GM12878 (cell line): ENCODE results near the gene NDE1. TPM values are rescaled to one million over a fixed set of nuclear protein-coding genes. Genes with fewer than 3 reads are reported as not detected.
A peak's percentile ranks its signal among the peaks of the same experiment; 100 is the strongest.

Source experiments
- ATAC-seq: fragments of 200-7000 bp; cut with Tn5 transposase; 3 replicates; pipeline ENCODE4 v1.9.1; 2020; ENCODE audit warnings: mild to moderate bottlenecking, moderate library complexity
- BruUV-seq: library from RNA; stranded (reverse); fragments of 400-500 nt; replicated peaks from 2 replicates; lab custom pipeline; 2021; lab: Mats Ljungman, UMichigan
- CTCF ChIA-PET: fragments of 300-600 bp; sonication (Branson Sonifier 250); formaldehyde crosslinking; extraction: SDS; loops from one replicate; lab custom pipeline; 2021; ENCODE audit warnings: inconsistent platforms; lab: Yijun Ruan, JAX
- POLR2A ChIA-PET: fragments of 350-600 bp; formaldehyde crosslinking; extraction: SDS; loops from one replicate; lab custom pipeline; 2021; ENCODE audit warnings: inconsistent platforms; lab: Charles Lee
- RAD21 ChIA-PET: fragments of 300-600 bp; sonication (Branson Sonifier 250); formaldehyde crosslinking; loops from one replicate; lab custom pipeline; 2023; ENCODE audit warnings: antibody characterized with exemption; ENCODE audit not compliant: unreplicated experiment; lab: Charles Lee
- SMC1A ChIA-PET: fragments of 300-600 bp; sonication (Branson Sonifier 250); formaldehyde crosslinking; loops from one replicate; lab custom pipeline; 2023; ENCODE audit not compliant: unreplicated experiment, uncharacterized antibody; lab: Charles Lee
- DNase-seq: peaks from one replicate; pipeline ENCODE4 v3.0.0-alpha.2; 2011; ENCODE audit warnings: low read depth, low spot score
- FAIRE-seq: peaks from 3 replicates; lab custom pipeline; 2011; peaks lifted over from hg19 to GRCh38; lab: Jason Lieb, UNC
- H2AFZ ChIP-seq: 2 replicates; pipeline ENCODE4 v1.6.0; 2011; ENCODE audit warnings: low read depth, low read length, control low read depth; ENCODE audit not compliant: control insufficient read depth
- H3K27ac ChIP-seq: 2 replicates; pipeline ENCODE4 v1.5.1; 2011; ENCODE audit warnings: control low read depth; ENCODE audit not compliant: control insufficient read depth, insufficient read depth
- H3K27me3 ChIP-seq, 2 experiments: replicated peaks in 1 of 2; 2 replicates each; pipeline versions ENCODE4 v1.6.0 to v1.6.1; 2011; ENCODE audit warnings: low read length in 1 of 2; ENCODE audit not compliant: control insufficient read depth in 2 of 2, insufficient read depth in 2 of 2
- H3K36me3 ChIP-seq, 2 experiments: 2 replicates each; pipeline ENCODE4 v1.5.1; 2011; ENCODE audit warnings: low read length in 1 of 2; ENCODE audit not compliant: control insufficient read depth in 2 of 2, insufficient read depth in 2 of 2
- H3K4me1 ChIP-seq: 2 replicates; pipeline ENCODE4 v1.6.1; 2011; ENCODE audit warnings: mild to moderate bottlenecking, low read length, moderate library complexity, mixed read lengths; ENCODE audit not compliant: control insufficient read depth, insufficient read depth
- H3K4me2 ChIP-seq: 2 replicates; pipeline ENCODE4 v1.6.0; 2011; ENCODE audit warnings: control low read depth; ENCODE audit not compliant: control insufficient read depth, insufficient read depth
- H3K4me3 ChIP-seq: fragments of 200-600 bp; sonication (generic); 2 replicates; pipeline ENCODE4 v1.5.1; 2016
- H3K79me2 ChIP-seq: 2 replicates; pipeline ENCODE4 v1.6.0; 2011; ENCODE audit warnings: low read length; ENCODE audit not compliant: control insufficient read depth, insufficient read depth
- H3K9ac ChIP-seq: 2 replicates; pipeline ENCODE4 v1.8.0; 2011; ENCODE audit warnings: low read length, control low read depth, mixed read lengths; ENCODE audit not compliant: control insufficient read depth, insufficient read depth
- H3K9me3 ChIP-seq: replicated peaks from 3 replicates; pipeline ENCODE4 v1.5.1; 2011; ENCODE audit warnings: mild to moderate bottlenecking, low read length; ENCODE audit not compliant: control insufficient read depth, insufficient read depth
- H4K20me1 ChIP-seq: 2 replicates; pipeline ENCODE4 v1.6.0; 2011; ENCODE audit not compliant: control insufficient read depth, insufficient read depth
- EED ChIP-seq: sonication (generic); IDR thresholded peaks from 2 replicates; pipeline ENCODE4 v1.6.1; 2016; ENCODE audit warnings: antibody characterized with exemption, low read depth
- ESRRA ChIP-seq: IDR thresholded peaks from 2 replicates; pipeline ENCODE4 v1.6.1; 2012; ENCODE audit warnings: mild to moderate bottlenecking, low read length, improper control_type of control experiment
- FOS ChIP-seq: IDR thresholded peaks from 3 replicates; pipeline ENCODE4 v1.6.1; 2011; ENCODE audit warnings: borderline replicate concordance; ENCODE audit not compliant: insufficient read length; ENCODE audit errors: extremely low read depth
- NFXL1 ChIP-seq: fragments of 450-650 bp; IDR thresholded peaks from 2 replicates; pipeline ENCODE4 v1.6.1; 2017; ENCODE audit warnings: antibody characterized with exemption, mild to moderate bottlenecking, borderline replicate concordance
- NR2F1 ChIP-seq: fragments of 450-650 bp; conservative IDR thresholded peaks from 2 replicates; pipeline ENCODE4 v1.6.1; 2017; ENCODE audit warnings: mild to moderate bottlenecking
- PBX3 ChIP-seq: IDR thresholded peaks from 2 replicates; pipeline ENCODE4 v1.6.1; 2011; ENCODE audit warnings: mild to moderate bottlenecking, low read depth, low read length, moderate library complexity; ENCODE audit not compliant: insufficient replicate concordance
- RUNX3 ChIP-seq: IDR thresholded peaks from 2 replicates; pipeline ENCODE4 v1.6.1; 2012; ENCODE audit warnings: low read length, inconsistent platforms
- ZNF207 ChIP-seq: fragments of 450-650 bp; IDR thresholded peaks from 2 replicates; pipeline ENCODE4 v1.6.1; 2014; ENCODE audit warnings: antibody characterized with exemption, mild to moderate bottlenecking, borderline replicate concordance
- WGBS: methylation state at CpG from one replicate; pipeline ENCODE4 v1.1.6; 2016; ENCODE audit warnings: low lambda C conversion rate; ENCODE audit not compliant: insufficient replicate concordance, insufficient coverage; ENCODE audit errors: missing lambda C conversion rate; 5-methylcytosine and 5-hydroxymethylcytosine counted together
- in situ Hi-C: fragments of 300-500 bp; cut with MboI; formaldehyde crosslinking; loops from 9 replicates; pipeline ENCODE4 v1.14.3; 2018; ENCODE audit warnings: mixed read lengths
- intact Hi-C: fragments of 100-400 bp; cut with micrococcal nuclease; formaldehyde crosslinking; loops from one replicate; pipeline ENCODE4 v1.14.2; 2022; ENCODE audit not compliant: unreplicated experiment
- polyA plus RNA-seq, 11 experiments: library from polyadenylated mRNA; depleted of rRNA in 4 of 11; unstranded in 6 of 11; stranded (reverse) in 5 of 11; fragments of >200 nt; fragmentation: Nextera tagmentation in 4 of 11; fragmentation: Illumina TruSeq in 1 of 11; extraction: Ambion mirVana in 4 of 11; extraction: Trizol in 1 of 11; gene quantifications; 1 replicate in 1 of 11; 2 replicates in 10 of 11; pipeline versions ENCODE4 v1.2.1 to v1.2.3, GENCODE V29; 2011 to 2016; ENCODE audit warnings: inconsistent platforms in 2 of 11, missing spikeins in 2 of 11, low read depth in 1 of 11
- total RNA-seq, 4 experiments: library from RNA; depleted of rRNA in 3 of 4; stranded (reverse); fragments of >200 nt in 3 of 4; fragmentation: Illumina TruSeq in 1 of 4; extraction: Trizol in 1 of 4; gene quantifications; 2 replicates each; pipeline versions ENCODE4 v1.2.1 to v1.2.3, GENCODE V29; 2013 to 2021
- TF ChIP-seq, protein P1 (sequence below): IDR thresholded peaks from 2 replicates; pipeline ENCODE4 v1.6.1; 2012; ENCODE audit warnings: improper control_type of control experiment, low read depth, low read length; ENCODE audit not compliant: insufficient replicate concordance
- TF ChIP-seq, protein P2 (sequence below): fragments of 450-650 bp; IDR thresholded peaks from 2 replicates; pipeline ENCODE4 v1.6.1; 2017; ENCODE audit warnings: borderline replicate concordance
- TF ChIP-seq, protein P3 (sequence below): fragments of 450-650 bp; IDR thresholded peaks from 2 replicates; pipeline ENCODE4 v1.6.1; 2017; ENCODE audit warnings: mild to moderate bottlenecking, low read depth, inconsistent platforms; ENCODE audit not compliant: poor library complexity, severe bottlenecking

NDE1 gene
- total and polyA plus RNA-seq, 10 of the 15 experiments (the other 5 are each of a cell fraction or from before 2014, with no cell fraction given), result 5.7 to 148 (median 87.8) TPM

- TF ChIP-seq FOS (no peak), ZNF207 (0 out of 2 replicates have a peak, but pooled peaks have one; percentile 54), PBX3 (peak; percentile 51), RUNX3 (peak; percentile 94), NR2F1 (peak; percentile 96)
Measured at GRCh38 chr16:15765880-15766279, 115.8 kb downstream of the NDE1 start (continued).

GRCh38 chr16:15766918-15767317, 116.9 kb downstream of the NDE1 start:
- H3K27me3 ChIP-seq, result no peaks in the 10 kb centered on the region
- ChIA-PET SMC1A (interaction anchor here (1.1 to 2.0 kb wide), 2 partner anchors 11 to 55 kb away, joined by 3 to 14 read pairs; no protein-coding TSS in a partner anchor), CTCF (interaction anchor here (1.7 to 2.8 kb wide), 5 partner anchors 11 to 360 kb away, joined by 7 to 19 read pairs (median 11); no protein-coding TSS in a partner anchor), RAD21 (interaction anchor here (0.7 to 1.9 kb wide), 3 partner anchors 16 to 361 kb away, joined by 3 to 9 read pairs (median 4); no protein-coding TSS in a partner anchor), POLR2A (no interaction called here)
- H2AFZ ChIP-seq, result no peak overlapping the region
- no peaks in the 10 kb centered on the region for H3K79me2 ChIP-seq
- no peak overlapping the region for H3K9ac ChIP-seq
- no peaks in the 10 kb centered on the region for H3K9me3 ChIP-seq
- WGBS, result 67% methylated on average over 5 of the region's 5 CpGs
- no peaks in the 10 kb centered on the region for H4K20me1 ChIP-seq
- H3K4me3 ChIP-seq, result no peak overlapping the region
- no peaks in the 10 kb centered on the region for H3K36me3 ChIP-seq
- in situ Hi-C loops, result no loop called here
- no peaks in the 10 kb centered on the region; the same call in 1 of the 2 replicates for H3K4me1 ChIP-seq
- FAIRE-seq (no peak), DNase-seq (no peak), ATAC-seq (no peak)
- intact Hi-C loops, result loop anchor here (1.0 to 10.0 kb wide), 4 partner anchors 55 to 428 kb away; no protein-coding TSS in a partner anchor
- no peak overlapping the region for H3K4me2 ChIP-seq
- H3K27ac ChIP-seq, result no peak overlapping the region
- no TSS peak for BruUV-seq
- TF ChIP-seq NFXL1 (no peak), ESRRA (no peak), EED (no peak)
- TF ChIP-seq, protein P1, sequence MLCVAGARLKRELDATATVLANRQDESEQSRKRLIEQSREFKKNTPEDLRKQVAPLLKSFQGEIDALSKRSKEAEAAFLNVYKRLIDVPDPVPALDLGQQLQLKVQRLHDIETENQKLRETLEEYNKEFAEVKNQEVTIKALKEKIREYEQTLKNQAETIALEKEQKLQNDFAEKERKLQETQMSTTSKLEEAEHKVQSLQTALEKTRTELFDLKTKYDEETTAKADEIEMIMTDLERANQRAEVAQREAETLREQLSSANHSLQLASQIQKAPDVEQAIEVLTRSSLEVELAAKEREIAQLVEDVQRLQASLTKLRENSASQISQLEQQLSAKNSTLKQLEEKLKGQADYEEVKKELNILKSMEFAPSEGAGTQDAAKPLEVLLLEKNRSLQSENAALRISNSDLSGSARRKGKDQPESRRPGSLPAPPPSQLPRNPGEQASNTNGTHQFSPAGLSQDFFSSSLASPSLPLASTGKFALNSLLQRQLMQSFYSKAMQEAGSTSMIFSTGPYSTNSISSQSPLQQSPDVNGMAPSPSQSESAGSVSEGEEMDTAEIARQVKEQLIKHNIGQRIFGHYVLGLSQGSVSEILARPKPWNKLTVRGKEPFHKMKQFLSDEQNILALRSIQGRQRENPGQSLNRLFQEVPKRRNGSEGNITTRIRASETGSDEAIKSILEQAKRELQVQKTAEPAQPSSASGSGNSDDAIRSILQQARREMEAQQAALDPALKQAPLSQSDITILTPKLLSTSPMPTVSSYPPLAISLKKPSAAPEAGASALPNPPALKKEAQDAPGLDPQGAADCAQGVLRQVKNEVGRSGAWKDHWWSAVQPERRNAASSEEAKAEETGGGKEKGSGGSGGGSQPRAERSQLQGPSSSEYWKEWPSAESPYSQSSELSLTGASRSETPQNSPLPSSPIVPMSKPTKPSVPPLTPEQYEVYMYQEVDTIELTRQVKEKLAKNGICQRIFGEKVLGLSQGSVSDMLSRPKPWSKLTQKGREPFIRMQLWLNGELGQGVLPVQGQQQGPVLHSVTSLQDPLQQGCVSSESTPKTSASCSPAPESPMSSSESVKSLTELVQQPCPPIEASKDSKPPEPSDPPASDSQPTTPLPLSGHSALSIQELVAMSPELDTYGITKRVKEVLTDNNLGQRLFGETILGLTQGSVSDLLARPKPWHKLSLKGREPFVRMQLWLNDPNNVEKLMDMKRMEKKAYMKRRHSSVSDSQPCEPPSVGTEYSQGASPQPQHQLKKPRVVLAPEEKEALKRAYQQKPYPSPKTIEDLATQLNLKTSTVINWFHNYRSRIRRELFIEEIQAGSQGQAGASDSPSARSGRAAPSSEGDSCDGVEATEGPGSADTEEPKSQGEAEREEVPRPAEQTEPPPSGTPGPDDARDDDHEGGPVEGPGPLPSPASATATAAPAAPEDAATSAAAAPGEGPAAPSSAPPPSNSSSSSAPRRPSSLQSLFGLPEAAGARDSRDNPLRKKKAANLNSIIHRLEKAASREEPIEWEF, result no peak
- TF ChIP-seq, protein P2, sequence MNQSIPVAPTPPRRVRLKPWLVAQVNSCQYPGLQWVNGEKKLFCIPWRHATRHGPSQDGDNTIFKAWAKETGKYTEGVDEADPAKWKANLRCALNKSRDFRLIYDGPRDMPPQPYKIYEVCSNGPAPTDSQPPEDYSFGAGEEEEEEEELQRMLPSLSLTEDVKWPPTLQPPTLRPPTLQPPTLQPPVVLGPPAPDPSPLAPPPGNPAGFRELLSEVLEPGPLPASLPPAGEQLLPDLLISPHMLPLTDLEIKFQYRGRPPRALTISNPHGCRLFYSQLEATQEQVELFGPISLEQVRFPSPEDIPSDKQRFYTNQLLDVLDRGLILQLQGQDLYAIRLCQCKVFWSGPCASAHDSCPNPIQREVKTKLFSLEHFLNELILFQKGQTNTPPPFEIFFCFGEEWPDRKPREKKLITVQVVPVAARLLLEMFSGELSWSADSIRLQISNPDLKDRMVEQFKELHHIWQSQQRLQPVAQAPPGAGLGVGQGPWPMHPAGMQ, result no peak
- TF ChIP-seq, protein P3, sequence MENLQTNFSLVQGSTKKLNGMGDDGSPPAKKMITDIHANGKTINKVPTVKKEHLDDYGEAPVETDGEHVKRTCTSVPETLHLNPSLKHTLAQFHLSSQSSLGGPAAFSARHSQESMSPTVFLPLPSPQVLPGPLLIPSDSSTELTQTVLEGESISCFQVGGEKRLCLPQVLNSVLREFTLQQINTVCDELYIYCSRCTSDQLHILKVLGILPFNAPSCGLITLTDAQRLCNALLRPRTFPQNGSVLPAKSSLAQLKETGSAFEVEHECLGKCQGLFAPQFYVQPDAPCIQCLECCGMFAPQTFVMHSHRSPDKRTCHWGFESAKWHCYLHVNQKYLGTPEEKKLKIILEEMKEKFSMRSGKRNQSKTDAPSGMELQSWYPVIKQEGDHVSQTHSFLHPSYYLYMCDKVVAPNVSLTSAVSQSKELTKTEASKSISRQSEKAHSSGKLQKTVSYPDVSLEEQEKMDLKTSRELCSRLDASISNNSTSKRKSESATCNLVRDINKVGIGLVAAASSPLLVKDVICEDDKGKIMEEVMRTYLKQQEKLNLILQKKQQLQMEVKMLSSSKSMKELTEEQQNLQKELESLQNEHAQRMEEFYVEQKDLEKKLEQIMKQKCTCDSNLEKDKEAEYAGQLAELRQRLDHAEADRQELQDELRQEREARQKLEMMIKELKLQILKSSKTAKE, result no peak
